ENCODE data around the gene ADAM12. TPM values are rescaled to one million over a fixed set of nuclear protein-coding genes. Genes with fewer than 3 reads are reported as not detected.

ADAM12 gene
- total and polyA plus RNA-seq, 10 of the 15 experiments (the other 5 are each of a cell fraction or from before 2014, with no cell fraction given) = under 0.01 to 0.62 (median 0.04) TPM; not detected in 5

DNA sequence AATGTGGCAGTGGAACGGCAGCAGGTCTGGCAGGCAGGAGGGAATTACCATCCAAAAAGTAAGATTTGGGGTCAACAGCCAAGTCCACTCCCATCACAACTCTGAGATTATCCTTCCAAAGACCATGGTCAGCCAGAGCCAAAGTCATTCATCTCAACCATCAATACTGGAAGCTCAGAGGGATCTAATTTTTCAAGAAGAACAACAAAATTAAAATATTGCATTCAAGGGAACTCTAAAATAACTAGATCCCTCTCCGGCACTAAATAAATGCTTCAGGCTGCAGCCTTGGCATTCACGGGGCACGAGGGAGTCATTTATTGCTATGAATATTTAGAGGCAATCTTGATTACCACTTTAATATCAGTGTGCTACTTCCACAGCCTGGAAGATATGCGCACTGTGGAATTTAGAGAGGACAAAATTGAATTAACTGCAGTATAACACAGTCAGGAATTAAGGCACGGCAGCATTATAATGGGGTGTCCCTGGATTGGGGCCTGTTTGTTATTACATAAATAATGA, 102.0 kb downstream of the ADAM12 start:
- no peak for FAIRE-seq
- WGBS (ENCODE audit: insufficient coverage, insufficient replicate concordance, low lambda C conversion rate, missing lambda C conversion rate) = 43% methylated on average over 6 of the region's 6 CpGs
- RAD21 ChIA-PET (ENCODE audit: unreplicated experiment) = no interaction called here

DNA sequence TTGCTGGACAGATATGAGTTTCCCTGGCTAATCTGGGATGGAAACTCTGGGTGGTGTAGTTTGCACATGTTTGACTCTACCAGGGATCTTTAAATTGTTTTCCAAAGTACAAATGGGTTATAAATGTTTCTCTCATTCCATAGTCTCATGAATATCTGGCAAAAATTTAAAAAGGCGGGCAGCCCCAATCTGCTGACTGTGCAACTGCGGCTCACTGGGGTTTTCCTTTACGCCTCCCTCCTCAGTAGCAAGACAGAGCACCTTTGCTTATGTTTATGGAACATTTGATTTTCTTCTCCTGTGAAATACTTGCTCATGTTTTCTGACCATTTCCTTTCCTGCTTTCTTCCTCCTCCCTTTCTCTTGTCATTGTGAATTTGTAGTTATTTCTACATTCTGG, 105.0 kb downstream of the ADAM12 start:
- no peak for DNase-seq (ENCODE audit: low read depth, low spot score)
- no peak overlapping the region for H3K9ac ChIP-seq (ENCODE audit: control insufficient read depth, insufficient read depth, low read length)
- intact Hi-C loops (cut with micrococcal nuclease; ENCODE audit: unreplicated experiment) (no loop called here), in situ Hi-C loops (cut with MboI) (no loop called here)
- no peak for FAIRE-seq
- H3K4me1 ChIP-seq (ENCODE audit: control insufficient read depth, insufficient read depth, low read length) = no peaks in the 10 kb centered on the region
- no peak overlapping the region for H3K4me3 ChIP-seq
- TF ChIP-seq ETV6 (conservative IDR thresholded peaks at IDR 0.05 in 1 of 2, IDR thresholded peaks at IDR 0.05 in 1 of 2; ENCODE audit: borderline replicate concordance in 1 of 2, low read depth in 1 of 2) = no peak
- TF ChIP-seq, protein P1, sequence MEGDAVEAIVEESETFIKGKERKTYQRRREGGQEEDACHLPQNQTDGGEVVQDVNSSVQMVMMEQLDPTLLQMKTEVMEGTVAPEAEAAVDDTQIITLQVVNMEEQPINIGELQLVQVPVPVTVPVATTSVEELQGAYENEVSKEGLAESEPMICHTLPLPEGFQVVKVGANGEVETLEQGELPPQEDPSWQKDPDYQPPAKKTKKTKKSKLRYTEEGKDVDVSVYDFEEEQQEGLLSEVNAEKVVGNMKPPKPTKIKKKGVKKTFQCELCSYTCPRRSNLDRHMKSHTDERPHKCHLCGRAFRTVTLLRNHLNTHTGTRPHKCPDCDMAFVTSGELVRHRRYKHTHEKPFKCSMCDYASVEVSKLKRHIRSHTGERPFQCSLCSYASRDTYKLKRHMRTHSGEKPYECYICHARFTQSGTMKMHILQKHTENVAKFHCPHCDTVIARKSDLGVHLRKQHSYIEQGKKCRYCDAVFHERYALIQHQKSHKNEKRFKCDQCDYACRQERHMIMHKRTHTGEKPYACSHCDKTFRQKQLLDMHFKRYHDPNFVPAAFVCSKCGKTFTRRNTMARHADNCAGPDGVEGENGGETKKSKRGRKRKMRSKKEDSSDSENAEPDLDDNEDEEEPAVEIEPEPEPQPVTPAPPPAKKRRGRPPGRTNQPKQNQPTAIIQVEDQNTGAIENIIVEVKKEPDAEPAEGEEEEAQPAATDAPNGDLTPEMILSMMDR (IDR thresholded peaks at IDR 0.05 in 2 of 3, conservative IDR thresholded peaks at IDR 0.05 in 1 of 3; ENCODE audit: control insufficient read depth in 2 of 3, extremely low read depth in 1 of 3, insufficient read depth in 1 of 3, low read depth in 3 of 3, low read length in 3 of 3) = no peak
- TF ChIP-seq, protein P2, sequence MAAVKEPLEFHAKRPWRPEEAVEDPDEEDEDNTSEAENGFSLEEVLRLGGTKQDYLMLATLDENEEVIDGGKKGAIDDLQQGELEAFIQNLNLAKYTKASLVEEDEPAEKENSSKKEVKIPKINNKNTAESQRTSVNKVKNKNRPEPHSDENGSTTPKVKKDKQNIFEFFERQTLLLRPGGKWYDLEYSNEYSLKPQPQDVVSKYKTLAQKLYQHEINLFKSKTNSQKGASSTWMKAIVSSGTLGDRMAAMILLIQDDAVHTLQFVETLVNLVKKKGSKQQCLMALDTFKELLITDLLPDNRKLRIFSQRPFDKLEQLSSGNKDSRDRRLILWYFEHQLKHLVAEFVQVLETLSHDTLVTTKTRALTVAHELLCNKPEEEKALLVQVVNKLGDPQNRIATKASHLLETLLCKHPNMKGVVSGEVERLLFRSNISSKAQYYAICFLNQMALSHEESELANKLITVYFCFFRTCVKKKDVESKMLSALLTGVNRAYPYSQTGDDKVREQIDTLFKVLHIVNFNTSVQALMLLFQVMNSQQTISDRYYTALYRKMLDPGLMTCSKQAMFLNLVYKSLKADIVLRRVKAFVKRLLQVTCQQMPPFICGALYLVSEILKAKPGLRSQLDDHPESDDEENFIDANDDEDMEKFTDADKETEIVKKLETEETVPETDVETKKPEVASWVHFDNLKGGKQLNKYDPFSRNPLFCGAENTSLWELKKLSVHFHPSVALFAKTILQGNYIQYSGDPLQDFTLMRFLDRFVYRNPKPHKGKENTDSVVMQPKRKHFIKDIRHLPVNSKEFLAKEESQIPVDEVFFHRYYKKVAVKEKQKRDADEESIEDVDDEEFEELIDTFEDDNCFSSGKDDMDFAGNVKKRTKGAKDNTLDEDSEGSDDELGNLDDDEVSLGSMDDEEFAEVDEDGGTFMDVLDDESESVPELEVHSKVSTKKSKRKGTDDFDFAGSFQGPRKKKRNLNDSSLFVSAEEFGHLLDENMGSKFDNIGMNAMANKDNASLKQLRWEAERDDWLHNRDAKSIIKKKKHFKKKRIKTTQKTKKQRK (IDR thresholded peaks at IDR 0.05; ENCODE audit: low read depth, low read length) = no peak
- ChIA-PET POLR2A (interaction anchor here (0.6 kb wide), 1 partner anchor 337 kb away, joined by 4 read pairs; no protein-coding TSS in a partner anchor), SMC1A (ENCODE audit: uncharacterized antibody, unreplicated experiment) (no interaction called here), RAD21 (ENCODE audit: unreplicated experiment) (no interaction called here), CTCF (no interaction called here)
- no peaks in the 10 kb centered on the region for H4K20me1 ChIP-seq (ENCODE audit: control insufficient read depth, insufficient read depth)
- H2AFZ ChIP-seq (ENCODE audit: control insufficient read depth, low read depth, low read length) = no peak overlapping the region
- H3K27me3 ChIP-seq (replicated peaks in 1 of 2; ENCODE audit: control insufficient read depth in 2 of 2, insufficient read depth in 2 of 2, low read length in 1 of 2) = no peaks in the 10 kb centered on the region
- H3K4me2 ChIP-seq (ENCODE audit: control insufficient read depth, insufficient read depth) = no peak overlapping the region
- WGBS (ENCODE audit: insufficient coverage, insufficient replicate concordance, low lambda C conversion rate, missing lambda C conversion rate) = 50% methylated on average over 3 of the region's 3 CpGs
- no peak for ATAC-seq
- no peaks in the 10 kb centered on the region for H3K9me3 ChIP-seq (replicated peaks; ENCODE audit: control insufficient read depth, insufficient read depth, low read length)
- no peaks in the 10 kb centered on the region for H3K36me3 ChIP-seq (ENCODE audit: control insufficient read depth in 2 of 2, insufficient read depth in 2 of 2, low read length in 1 of 2)
- no peak overlapping the region for H3K27ac ChIP-seq (ENCODE audit: control insufficient read depth, insufficient read depth)
- no TSS peak for BruUV-seq (replicated peaks)
- H3K79me2 ChIP-seq (ENCODE audit: control insufficient read depth, insufficient read depth, low read length) = no peaks in the 10 kb centered on the region

More for the DNA sequence above, 102.0 kb downstream of the ADAM12 start:
- Histone ChIP-seq H3K27ac (ENCODE audit: control insufficient read depth, insufficient read depth) (no peak overlapping the region), H3K79me2 (ENCODE audit: control insufficient read depth, insufficient read depth, low read length) (no peaks in the 10 kb centered on the region), H2AFZ (ENCODE audit: control insufficient read depth, low read depth, low read length) (no peak overlapping the region), H3K36me3 (ENCODE audit: control insufficient read depth in 2 of 2, insufficient read depth in 2 of 2, low read length in 1 of 2) (no peaks in the 10 kb centered on the region), H3K4me1 (ENCODE audit: control insufficient read depth, insufficient read depth, low read length) (no peaks in the 10 kb centered on the region), H3K9ac (ENCODE audit: control insufficient read depth, insufficient read depth, low read length) (no peak overlapping the region), H3K4me2 (ENCODE audit: control insufficient read depth, insufficient read depth) (no peak overlapping the region), H3K27me3 (replicated peaks in 1 of 2; ENCODE audit: control insufficient read depth in 2 of 2, insufficient read depth in 2 of 2, low read length in 1 of 2) (no peaks in the 10 kb centered on the region), H4K20me1 (ENCODE audit: control insufficient read depth, insufficient read depth) (no peaks in the 10 kb centered on the region), H3K4me3 (no peak overlapping the region), H3K9me3 (replicated peaks; ENCODE audit: control insufficient read depth, insufficient read depth, low read length) (no peaks in the 10 kb centered on the region)
- POLR2A ChIA-PET = no interaction called here
- no peak for ATAC-seq
- SMC1A ChIA-PET (ENCODE audit: uncharacterized antibody, unreplicated experiment) = no interaction called here
- CTCF ChIA-PET = no interaction called here
- intact Hi-C loops (cut with micrococcal nuclease; ENCODE audit: unreplicated experiment) (no loop called here), in situ Hi-C loops (cut with MboI) (no loop called here)
- DNase-seq (ENCODE audit: low read depth, low spot score) = no peak
- no peak for TF ChIP-seq CBFB (IDR thresholded peaks at IDR 0.05; ENCODE audit: low read depth)
- no peak for TF ChIP-seq RUNX3 (IDR thresholded peaks at IDR 0.05; ENCODE audit: low read length)
- TF ChIP-seq RBBP5 (conservative IDR thresholded peaks at IDR 0.05) = no peak
- TF ChIP-seq NRF1 (conservative IDR thresholded peaks at IDR 0.05; ENCODE audit: low read depth, low read length) = no peak
- no peak for TF ChIP-seq SIN3A (IDR thresholded peaks at IDR 0.05; ENCODE audit: low read depth, low read length)
- TF ChIP-seq NBN (IDR thresholded peaks at IDR 0.05) = no peak
- BruUV-seq (replicated peaks) = no TSS peak

Measured in GM12878 (cell line).